Colon (tissue), 2 donors: ENCODE measurements around the gene MRC1.
"Not testable (repeated sequence)": the region's sequence is repeated elsewhere in the genome, so short reads cannot be mapped to it uniquely, and the experiment has no call there.

ENCODE experiments used
- FAIRE-seq: peaks from 2 replicates; lab custom pipeline; 2012; peaks lifted over from hg19 to GRCh38; lab: Jason Lieb, UNC
- donor health status: control.
- donor health status: control.

Gene MRC1

GRCh38 chr10:17905491-17905890 lies 96.3 kb downstream of the MRC1 start:
- FAIRE-seq, result peak; percentile 78

- FAIRE-seq, result no peak
Measured at GRCh38 chr10:17906002-17906401, 96.9 kb downstream of the MRC1 start.

- no peak for FAIRE-seq
Measured at GRCh38 chr10:17907641-17908040, 98.5 kb downstream of the MRC1 start.

- FAIRE-seq, result no peak
Measured at GRCh38 chr10:17910125-17910789, 101.1 kb downstream of the MRC1 start.

GRCh38 chr10:17912754-17913153 lies 103.6 kb downstream of the MRC1 start:
- no peak for FAIRE-seq

GRCh38 chr10:17913604-17914003 lies 104.5 kb downstream of the MRC1 start:
- no peak for FAIRE-seq

GRCh38 chr10:17914169-17915045 lies 105.3 kb downstream of the MRC1 start:
- FAIRE-seq, result no peak

GRCh38 chr10:17915181-17915580 lies 106.0 kb downstream of the MRC1 start:
- no peak for FAIRE-seq

- FAIRE-seq, result no peak
Measured at GRCh38 chr10:17918187-17918903, 109.2 kb downstream of the MRC1 start.

- FAIRE-seq, result no peak
Measured at GRCh38 chr10:17921378-17921777, 112.2 kb downstream of the MRC1 start.

GRCh38 chr10:17923728-17924127 lies 114.6 kb downstream of the MRC1 start:
- FAIRE-seq, result no peak

- no peak for FAIRE-seq
Measured at GRCh38 chr10:17943033-17943745, 134.0 kb downstream of the MRC1 start.

GRCh38 chr10:17950269-17950668 lies 141.1 kb downstream of the MRC1 start:
- FAIRE-seq, result not testable (repeated sequence)

- FAIRE-seq, result no peak
Measured at GRCh38 chr10:17950726-17951125, 141.6 kb downstream of the MRC1 start.

GRCh38 chr10:17951868-17952371 lies 142.8 kb downstream of the MRC1 start, which contains the start of gene SLC39A12:
Gene SLC39A12 (plus strand): TSS chr10:17951918. CDS start chr10:17953277, 1,359 bp downstream.
- FAIRE-seq, result no peak

- not testable (repeated sequence) for FAIRE-seq
Measured at GRCh38 chr10:17954372-17954771, 145.2 kb downstream of the MRC1 start.

- FAIRE-seq, result no peak
Measured at GRCh38 chr10:17954861-17955260, 145.7 kb downstream of the MRC1 start.

- FAIRE-seq, result no peak
Measured at GRCh38 chr10:17958049-17958448, 148.9 kb downstream of the MRC1 start.

GRCh38 chr10:17959870-17960269 lies 150.7 kb downstream of the MRC1 start:
- no peak for FAIRE-seq
